GM21381 (cell line): ENCODE measurements around the gene CASK.
"Not testable (repeated sequence)": the region's sequence is repeated elsewhere in the genome, so short reads cannot be mapped to it uniquely, and the experiment has no call there.

Experiments used
- ATAC-seq: cut with Tn5 transposase; IDR thresholded peaks from one replicate; pipeline ENCODE4 v1.9.1; 2021; ENCODE audit warnings: mild to moderate bottlenecking, moderate library complexity; ENCODE audit not compliant: unreplicated experiment

Gene CASK

GRCh38 chrX:41737065-41737464 lies 186.3 kb downstream of the CASK start:
- no peak for ATAC-seq

DNA sequence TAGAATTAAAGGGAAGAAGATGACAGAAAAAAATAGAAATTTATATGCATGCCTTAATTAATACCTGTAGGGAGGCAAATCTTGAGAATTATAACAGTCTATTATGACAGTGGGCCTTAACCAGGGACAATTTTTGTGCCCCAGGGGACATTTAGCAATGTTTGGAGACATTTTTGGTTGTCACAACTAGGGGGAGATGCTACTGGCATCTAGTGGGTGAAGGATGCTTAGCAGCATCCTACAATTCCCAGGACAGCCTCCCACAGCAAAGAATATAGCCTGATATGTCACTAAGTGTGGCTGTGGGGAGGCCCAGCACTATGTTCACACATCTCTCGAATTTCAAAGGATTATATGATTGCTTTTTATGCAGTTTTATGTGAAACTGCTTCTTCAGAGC lies 188.8 kb downstream of the CASK start:
- no peak for ATAC-seq

- peak; percentile 98 for ATAC-seq
Measured at GRCh38 chrX:41733939-41734338, 189.4 kb downstream of the CASK start.

DNA sequence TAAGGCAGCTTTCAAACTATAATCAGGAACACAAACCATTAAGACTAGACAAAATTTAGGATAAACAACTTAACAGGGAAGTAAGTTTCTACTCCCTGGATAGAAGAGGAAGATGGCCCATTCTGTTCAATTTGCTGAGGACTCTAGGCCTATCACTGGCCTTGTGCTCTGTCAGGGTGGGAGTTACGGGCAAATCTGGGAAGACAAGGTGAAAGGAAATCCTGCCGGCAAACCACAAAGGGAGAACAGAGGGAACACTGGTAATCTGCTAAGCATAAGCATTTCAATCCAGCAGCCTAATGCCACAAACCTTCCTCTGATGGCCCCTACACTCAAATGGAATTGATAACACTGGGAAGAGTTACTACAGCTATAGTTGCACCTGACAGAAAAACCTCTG lies 191.1 kb downstream of the CASK start:
- no peak for ATAC-seq

DNA sequence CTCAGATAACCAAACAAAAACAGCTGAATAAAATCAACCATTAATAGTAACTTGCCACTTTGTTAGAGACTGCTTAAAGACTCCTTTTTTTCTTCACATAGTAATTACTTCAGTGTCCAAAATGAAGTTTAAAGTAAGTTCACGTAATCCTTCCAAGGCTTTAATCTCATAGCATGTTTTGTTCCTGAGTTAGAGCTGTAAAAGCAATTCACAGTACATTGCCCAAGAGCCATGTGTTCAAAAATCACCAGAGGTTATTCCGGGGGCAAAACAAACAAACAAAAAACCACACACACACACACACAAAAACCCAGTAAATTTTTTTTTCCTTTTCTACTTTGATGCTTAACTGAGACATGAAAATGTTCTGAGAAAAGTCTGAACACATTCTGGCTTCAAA lies 193.3 kb downstream of the CASK start:
- no peak for ATAC-seq

- no peak for ATAC-seq
Measured at GRCh38 chrX:41728125-41728524, 195.2 kb downstream of the CASK start.

- no peak for ATAC-seq
Measured at GRCh38 chrX:41723826-41724225, 199.5 kb downstream of the CASK start, which contains the start of gene GPR82. TSS of gene GPR82 (plus strand) at chrX:41724181. CDS start at chrX:41727027, 2,846 bp downstream.

GRCh38 chrX:41722816-41723618 lies 200.3 kb downstream of the CASK start:
- no peak for ATAC-seq

DNA sequence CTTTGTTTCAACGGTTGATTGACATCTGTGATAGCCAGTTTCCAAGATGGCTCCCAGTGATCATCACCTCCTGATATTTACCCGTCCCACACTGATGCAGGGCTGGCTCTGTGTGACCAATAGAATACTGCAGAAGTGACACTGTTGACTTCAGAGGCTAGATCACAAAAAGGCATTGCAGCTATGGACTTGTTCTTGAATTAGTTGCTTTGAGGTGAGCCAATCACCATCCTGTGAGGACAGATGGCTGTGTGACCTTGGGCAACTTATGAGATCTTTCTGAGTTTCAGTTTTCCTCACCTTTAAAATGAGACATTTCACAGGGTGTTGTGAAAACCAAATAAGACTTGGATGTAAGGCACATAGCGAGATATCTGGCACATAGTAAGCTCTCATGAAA lies 201.1 kb downstream of the CASK start:
- no peak for ATAC-seq

DNA sequence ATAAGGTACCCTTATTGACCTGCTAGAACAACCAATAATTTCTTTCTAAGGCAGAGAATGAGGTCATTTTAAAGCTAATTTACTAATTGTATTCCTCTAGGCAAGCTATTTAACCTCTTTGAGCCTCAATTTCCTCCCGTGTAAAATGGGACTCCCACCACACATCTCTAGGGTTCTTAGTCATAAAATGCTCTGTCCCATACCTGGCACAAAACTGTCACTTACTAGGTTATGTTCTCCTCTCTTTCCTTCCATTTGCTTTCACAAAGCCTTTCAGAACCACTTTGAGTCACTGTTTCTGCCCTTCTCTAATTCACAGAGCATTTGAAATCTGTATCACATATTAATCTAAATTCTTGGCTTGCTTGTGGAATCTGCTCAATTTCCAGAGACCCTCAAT lies 201.8 kb downstream of the CASK start:
- no peak for ATAC-seq

DNA sequence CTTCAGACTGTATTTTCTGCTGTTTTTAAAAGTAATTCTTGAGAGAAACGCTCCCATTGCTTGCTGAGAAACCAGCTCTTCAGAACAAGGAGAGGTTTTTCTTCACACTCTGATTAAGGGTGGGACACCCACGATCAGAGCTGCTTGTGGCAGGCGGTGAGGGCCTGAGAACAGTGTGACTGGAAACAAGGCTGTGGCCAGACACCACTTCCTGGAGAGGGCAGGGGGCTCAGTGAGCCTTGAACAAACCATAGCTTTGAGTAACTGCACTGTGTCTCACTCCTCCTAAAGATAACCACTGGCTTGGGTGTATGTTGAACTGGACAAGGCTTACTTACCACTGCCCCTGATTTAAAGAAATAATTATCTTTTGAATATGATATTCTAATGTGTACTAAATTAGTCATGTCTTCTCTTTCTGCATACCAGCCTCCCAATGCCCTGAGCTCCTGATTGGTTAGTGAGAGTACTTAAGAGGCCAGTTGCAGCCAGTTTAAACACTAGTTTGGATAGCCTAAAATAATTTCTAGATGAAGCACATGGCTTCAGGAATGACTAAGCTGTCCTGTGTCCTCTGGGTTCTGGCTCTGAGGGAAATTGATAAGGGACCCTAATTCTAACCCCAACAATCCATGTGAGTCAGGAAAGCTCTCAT lies 203.1 kb downstream of the CASK start:
- ATAC-seq, result peak; percentile 85

GRCh38 chrX:41719610-41720009 lies 203.7 kb downstream of the CASK start:
- not testable (repeated sequence) for ATAC-seq

DNA sequence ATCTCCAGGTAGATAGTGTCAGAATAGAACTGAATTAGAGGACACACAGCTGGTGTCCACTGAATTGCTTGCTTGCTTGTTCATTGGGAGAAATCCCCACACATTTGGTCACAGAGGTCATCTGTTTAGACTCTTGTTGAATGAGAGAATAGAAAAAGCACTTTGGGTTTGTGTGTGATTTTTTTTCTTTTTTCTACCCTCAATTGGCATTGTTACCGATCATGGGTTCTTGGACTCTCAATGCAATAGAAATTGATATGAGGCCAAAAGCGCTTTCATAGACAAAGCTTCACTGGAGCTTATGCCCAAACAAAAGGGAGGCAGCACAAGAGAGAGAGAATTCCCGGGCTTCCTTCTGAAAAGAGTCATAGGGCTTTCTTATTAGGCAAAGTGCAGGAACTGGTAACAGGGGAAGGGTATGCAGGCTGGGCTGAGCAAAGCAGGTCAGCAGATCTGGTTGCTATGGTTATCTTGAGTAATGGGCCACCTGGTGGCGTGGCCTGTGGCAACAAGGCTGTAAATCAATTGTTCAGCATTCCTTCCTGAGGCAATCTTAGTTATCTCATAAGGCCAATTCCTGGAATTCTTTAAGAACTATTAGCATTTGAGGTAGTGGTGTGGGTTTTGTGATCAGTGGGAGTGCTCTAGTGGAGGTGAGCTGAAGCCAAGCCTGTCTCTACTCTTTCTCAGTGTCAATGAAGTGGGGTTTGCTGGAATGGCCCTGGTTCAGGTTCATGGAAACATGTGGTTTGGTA lies 204.7 kb downstream of the CASK start:
- ATAC-seq, result no peak

GRCh38 chrX:41716767-41717473 lies 206.4 kb downstream of the CASK start:
- no peak for ATAC-seq

GRCh38 chrX:41716222-41716621 lies 207.1 kb downstream of the CASK start:
- ATAC-seq, result no peak

- no peak for ATAC-seq
Measured at GRCh38 chrX:41711021-41711667, 212.2 kb downstream of the CASK start.

GRCh38 chrX:41708486-41708885 lies 214.9 kb downstream of the CASK start:
- ATAC-seq, result no peak

DNA sequence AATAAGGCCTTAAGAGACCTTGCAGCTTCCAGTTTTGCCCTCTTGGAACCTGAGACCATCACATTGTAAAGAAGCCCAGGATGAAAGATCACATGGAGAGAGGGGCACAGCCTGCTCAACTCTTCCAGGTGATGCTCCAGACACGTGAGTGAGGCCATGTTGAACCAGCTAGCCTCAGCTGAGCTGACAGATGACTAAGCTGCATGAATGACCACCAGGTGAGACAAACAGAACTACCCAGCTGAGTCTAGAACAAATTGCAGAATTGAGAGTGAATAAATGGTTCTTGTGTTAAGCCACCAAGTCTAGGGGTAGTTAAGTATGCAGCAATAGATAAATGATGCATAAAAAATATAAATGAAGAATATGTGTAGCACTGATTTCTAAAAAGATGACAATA lies 216.1 kb downstream of the CASK start:
- no peak for ATAC-seq

DNA sequence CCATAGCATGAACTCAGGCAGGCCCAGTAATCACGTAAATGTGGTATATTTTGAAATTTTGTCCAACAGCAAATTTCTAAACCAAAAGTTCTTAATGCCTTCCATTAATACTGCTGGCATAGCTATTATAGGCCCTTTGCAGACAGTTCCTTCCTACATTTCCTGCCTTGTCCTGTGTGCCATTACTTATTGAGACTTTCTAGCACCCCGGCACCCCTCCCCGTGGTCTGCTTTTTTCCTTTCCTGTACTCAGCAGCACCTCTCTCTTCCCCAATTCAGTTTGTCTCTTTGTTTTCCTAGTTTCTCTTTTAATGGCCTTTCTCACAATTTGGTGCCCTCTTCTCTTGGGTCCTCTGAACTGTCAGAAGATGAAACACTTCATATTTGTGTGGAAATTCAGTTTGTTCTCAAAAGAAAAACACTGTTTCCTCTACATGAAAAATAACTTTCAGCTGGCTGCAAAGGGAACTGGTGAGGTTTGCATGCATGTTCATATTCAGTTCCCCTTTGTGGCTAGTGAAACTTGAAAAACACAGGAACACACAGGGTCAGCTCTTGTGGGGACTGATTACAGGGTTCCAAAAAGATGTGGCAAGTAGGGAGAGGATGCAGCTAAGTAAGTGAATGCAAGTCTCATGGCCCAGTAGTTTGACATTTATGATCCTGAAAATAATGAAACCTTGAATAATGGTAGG lies 217.5 kb downstream of the CASK start:
- peak; percentile 84 for ATAC-seq

DNA sequence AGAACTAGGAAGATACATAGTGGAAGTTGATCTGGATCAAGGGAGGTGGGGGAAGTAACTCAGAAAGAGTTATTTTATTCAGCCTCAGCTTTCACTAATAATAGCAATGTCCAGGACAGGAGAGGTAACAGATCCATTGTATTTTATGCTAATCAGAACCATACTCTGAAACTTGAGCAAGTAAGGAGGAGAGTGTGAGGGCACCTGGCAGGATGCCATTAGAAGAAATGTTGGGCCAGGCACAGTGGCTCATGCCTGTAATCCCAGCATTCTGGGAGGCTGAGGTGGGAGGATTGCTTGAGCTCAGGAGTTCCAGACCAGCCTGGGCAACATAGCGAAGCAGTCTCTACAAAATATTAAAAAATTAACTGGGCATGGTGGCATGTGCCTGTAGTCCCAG lies 218.3 kb downstream of the CASK start:
- ATAC-seq, result no peak
